ENCODE data around the gene PHKA2.

- TF ChIP-seq HDAC2 (IDR thresholded peaks at IDR 0.05) (no peak), CTCF (IDR thresholded peaks at IDR 0.05 in 2 of 3, conservative IDR thresholded peaks at IDR 0.05 in 1 of 3; ENCODE audit: control insufficient read depth in 2 of 3, extremely low read depth in 1 of 3, insufficient read depth in 1 of 3, low read depth in 3 of 3, low read length in 3 of 3) (no peak), POLR2A (IDR thresholded peaks at IDR 0.05; ENCODE audit: low read depth, low read length) (no peak), MLLT1 (IDR thresholded peaks at IDR 0.05) (no peak), GABPA (IDR thresholded peaks at IDR 0.05; ENCODE audit: low read depth) (no peak), EP300 (IDR thresholded peaks at IDR 0.05; ENCODE audit: borderline replicate concordance in 1 of 2, control insufficient read depth in 1 of 2, low read depth in 2 of 2, low read length in 2 of 2) (no peak), SREBF2 (IDR thresholded peaks at IDR 0.05; ENCODE audit: low read length) (no peak), BMI1 (IDR thresholded peaks at IDR 0.05; ENCODE audit: borderline replicate concordance) (no peak), MAX (IDR thresholded peaks at IDR 0.05; ENCODE audit: low read depth, low read length) (no peak), CREB1 (IDR thresholded peaks at IDR 0.05; ENCODE audit: low read depth) (no peak), SMAD1 (IDR thresholded peaks at IDR 0.05; ENCODE audit: low read depth, partially characterized antibody) (no peak)
Observed at GRCh38 chrX:18888281-18888680, 95.6 kb downstream of the PHKA2 start.

All from GM12878 (cell line).